Gastroesophageal sphincter (tissue), 4 donors: ENCODE measurements around the gene MMS22L. TPM values are rescaled to one million over a fixed set of nuclear protein-coding genes. Genes with fewer than 3 reads are reported as not detected.

ENCODE experiments used
- ATAC-seq: fragments of 150-250 bp; one replicate; pipeline ENCODE4 v1.9.1; 2016; ENCODE audit warnings: mild to moderate bottlenecking, moderate library complexity
- H3K27ac ChIP-seq, 4 donors: fragments of 200-600 bp; sonication (generic) in 3 of 4; 1 replicate in 3 of 4; 2 replicates in 1 of 4; pipeline ENCODE4 v1.5.1; 2016 to 2019
- H3K27me3 ChIP-seq: fragments of 200-600 bp; sonication (generic); one replicate; pipeline ENCODE4 v1.5.1; 2019
- H3K36me3 ChIP-seq, 2 donors: fragments of 200-600 bp; sonication (generic); one replicate each; pipeline ENCODE4 v1.5.1; 2019; ENCODE audit warnings: control low read depth in 1 of 2
- H3K4me1 ChIP-seq, 3 donors: fragments of 200-600 bp; sonication (generic); 1 replicate in 2 of 3; 2 replicates in 1 of 3; pipeline ENCODE4 v1.5.1; 2016 to 2019; ENCODE audit warnings: control low read depth in 2 of 3
- H3K4me3 ChIP-seq, 2 donors: fragments of 200-600 bp; sonication (generic); one replicate each; pipeline ENCODE4 v1.5.1; 2019; ENCODE audit warnings: mild to moderate bottlenecking in 1 of 2, moderate library complexity in 1 of 2
- H3K9me3 ChIP-seq, 3 donors: fragments of 200-600 bp; sonication (generic); one replicate each; pipeline ENCODE4 v1.5.1; 2017 to 2019; ENCODE audit warnings: control low read depth in 2 of 3
- EP300 ChIP-seq: sonication (generic); formaldehyde crosslinking; IDR thresholded peaks from one replicate; pipeline ENCODE4 v1.6.1; 2017; ENCODE audit warnings: antibody characterized with exemption, mild to moderate bottlenecking
- POLR2A ChIP-seq, 2 donors: fragments of 450-650 bp; IDR thresholded peaks; one replicate each; pipeline ENCODE4 v1.6.1; 2017; ENCODE audit warnings: antibody characterized with exemption in 2 of 2, mild to moderate bottlenecking in 2 of 2, moderate library complexity in 1 of 2
- POLR2AphosphoS5 ChIP-seq: sonication (generic); formaldehyde crosslinking; IDR thresholded peaks from one replicate; pipeline ENCODE4 v1.6.1; 2017; ENCODE audit warnings: antibody characterized with exemption
- WGBS, 2 donors: methylation state at CpG; one replicate each; pipeline ENCODE4 v1.1.5; 2018; ENCODE audit warnings: low coverage in 1 of 2; 5-methylcytosine and 5-hydroxymethylcytosine counted together
- total RNA-seq, 4 donors: library from RNA; depleted of rRNA; stranded (reverse); fragments of >200 nt; gene quantifications; one replicate each; pipeline ENCODE4 v1.1.0, GENCODE V29; 2016
- TF ChIP-seq, protein P1 (sequence below), 4 experiments: fragments of 200-600 bp in 2 of 4; fragments of 450-650 bp in 2 of 4; sonication (generic) in 1 of 4; IDR thresholded peaks; one replicate each; pipeline ENCODE4 v1.5.1; 2017 to 2019; ENCODE audit warnings: antibody characterized with exemption in 4 of 4, mild to moderate bottlenecking in 2 of 4, moderate library complexity in 2 of 4

The MMS22L gene
- total RNA-seq, 4 donors from 2014 or later, result 3.7 to 21.8 (median 4.3) TPM

DNA sequence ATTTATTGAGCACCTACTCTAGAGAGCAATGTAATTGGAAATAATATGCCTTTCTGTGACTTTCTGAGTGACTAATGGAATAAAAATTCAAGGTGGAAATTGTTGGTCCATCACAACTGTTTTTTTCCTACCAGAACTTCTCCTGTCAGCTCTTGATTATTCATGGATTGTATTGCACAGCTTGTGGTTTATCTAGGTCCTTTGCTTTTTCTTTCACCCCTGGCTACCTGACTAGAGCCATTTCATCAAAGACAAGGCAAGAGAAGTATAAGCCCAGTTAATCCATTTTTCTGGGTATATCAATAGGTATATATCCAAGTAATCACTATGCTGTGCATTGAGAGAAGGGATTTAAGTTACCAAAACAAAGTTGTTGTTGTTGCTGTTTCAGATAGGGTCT is 168.4 kb downstream of the MMS22L start:
- Histone ChIP-seq H3K4me1 (no peaks in the 10 kb centered on the region), H3K36me3 (no peaks in the 10 kb centered on the region), H3K4me3 (no peak overlapping the region), H3K27ac (no peak overlapping the region), H3K9me3 (peaks cover 0 to 19% (median 0%) of the 10 kb centered on the region in 3 donors), H3K27me3 (no peaks in the 10 kb centered on the region)
- no peak for ATAC-seq
- TF ChIP-seq EP300 (no peak), POLR2AphosphoS5 (no peak), POLR2A (IDR thresholded peaks at IDR 0.05) (no peak)
- TF ChIP-seq, protein P1, sequence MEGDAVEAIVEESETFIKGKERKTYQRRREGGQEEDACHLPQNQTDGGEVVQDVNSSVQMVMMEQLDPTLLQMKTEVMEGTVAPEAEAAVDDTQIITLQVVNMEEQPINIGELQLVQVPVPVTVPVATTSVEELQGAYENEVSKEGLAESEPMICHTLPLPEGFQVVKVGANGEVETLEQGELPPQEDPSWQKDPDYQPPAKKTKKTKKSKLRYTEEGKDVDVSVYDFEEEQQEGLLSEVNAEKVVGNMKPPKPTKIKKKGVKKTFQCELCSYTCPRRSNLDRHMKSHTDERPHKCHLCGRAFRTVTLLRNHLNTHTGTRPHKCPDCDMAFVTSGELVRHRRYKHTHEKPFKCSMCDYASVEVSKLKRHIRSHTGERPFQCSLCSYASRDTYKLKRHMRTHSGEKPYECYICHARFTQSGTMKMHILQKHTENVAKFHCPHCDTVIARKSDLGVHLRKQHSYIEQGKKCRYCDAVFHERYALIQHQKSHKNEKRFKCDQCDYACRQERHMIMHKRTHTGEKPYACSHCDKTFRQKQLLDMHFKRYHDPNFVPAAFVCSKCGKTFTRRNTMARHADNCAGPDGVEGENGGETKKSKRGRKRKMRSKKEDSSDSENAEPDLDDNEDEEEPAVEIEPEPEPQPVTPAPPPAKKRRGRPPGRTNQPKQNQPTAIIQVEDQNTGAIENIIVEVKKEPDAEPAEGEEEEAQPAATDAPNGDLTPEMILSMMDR (IDR thresholded peaks at IDR 0.05), result no peak

DNA sequence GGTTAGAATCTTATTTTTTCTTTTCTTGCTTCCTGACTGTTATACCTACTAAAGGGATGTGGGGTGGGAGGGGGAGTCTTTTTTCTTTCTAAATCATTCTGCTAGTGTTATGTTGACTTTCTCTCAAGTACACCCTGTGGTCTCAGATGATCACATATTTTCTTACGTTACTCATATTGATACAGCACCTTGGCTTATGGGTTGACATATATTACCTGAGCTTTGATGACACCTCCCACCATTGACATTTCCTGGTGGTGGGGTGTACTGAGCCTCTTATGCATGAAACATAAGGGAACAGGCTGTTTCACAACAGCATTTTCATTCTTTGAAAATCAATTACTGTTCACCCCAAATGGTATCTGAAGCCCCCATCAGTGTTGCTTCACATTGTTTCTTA is 169.8 kb downstream of the MMS22L start:
- H3K4me1 ChIP-seq, result no peaks in the 10 kb centered on the region
- 93% methylated on average over 1 of the region's 1 CpG; no CpG with 5 or more reads in 1 of the 2 donors for WGBS, 2 donors
- no peaks in the 10 kb centered on the region for H3K27me3 ChIP-seq
- H3K4me3 ChIP-seq, result no peak overlapping the region
- peaks cover 0 to 19% (median 0%) of the 10 kb centered on the region in 3 donors for H3K9me3 ChIP-seq
- H3K36me3 ChIP-seq, result no peaks in the 10 kb centered on the region
- TF ChIP-seq POLR2A (IDR thresholded peaks at IDR 0.05), result no peak
- no peak for TF ChIP-seq EP300
- TF ChIP-seq, protein P1 (IDR thresholded peaks at IDR 0.05), result no peak
- no peak for TF ChIP-seq POLR2AphosphoS5
- no peak overlapping the region for H3K27ac ChIP-seq
- ATAC-seq, result no peak

DNA sequence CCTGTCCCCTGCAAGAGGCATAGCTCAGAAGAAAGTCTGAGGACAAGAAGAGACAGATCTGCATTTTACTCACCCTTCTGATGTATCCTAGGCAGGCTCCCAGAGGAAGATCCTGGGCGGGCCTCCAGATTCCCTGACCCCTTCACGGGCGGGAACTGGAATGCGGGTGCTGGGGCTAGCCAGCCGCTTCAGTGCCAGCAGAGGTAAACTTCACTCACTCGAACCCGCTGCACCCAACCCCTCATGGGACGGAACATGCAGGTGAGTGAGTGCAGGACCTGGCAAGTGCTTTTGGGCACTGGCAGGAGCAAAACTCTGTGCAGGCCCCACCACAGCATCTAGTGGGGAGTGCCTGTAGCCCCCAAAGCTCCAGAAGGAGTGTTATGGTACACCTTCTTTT is 171.8 kb downstream of the MMS22L start:
- H3K27me3 ChIP-seq, result no peaks in the 10 kb centered on the region
- ATAC-seq, result no peak
- H3K36me3 ChIP-seq, result no peaks in the 10 kb centered on the region
- peaks cover 0 to 19% (median 0%) of the 10 kb centered on the region in 3 donors for H3K9me3 ChIP-seq
- no peak for TF ChIP-seq POLR2AphosphoS5
- no peak for TF ChIP-seq EP300
- TF ChIP-seq, protein P1 (IDR thresholded peaks at IDR 0.05), result no peak
- TF ChIP-seq POLR2A (IDR thresholded peaks at IDR 0.05), result no peak
- no CpG with 5 or more reads among the region's 8 CpGs for WGBS, 2 donors
- no peaks in the 10 kb centered on the region for H3K4me1 ChIP-seq
- no peak overlapping the region for H3K4me3 ChIP-seq
- no peak overlapping the region for H3K27ac ChIP-seq

DNA sequence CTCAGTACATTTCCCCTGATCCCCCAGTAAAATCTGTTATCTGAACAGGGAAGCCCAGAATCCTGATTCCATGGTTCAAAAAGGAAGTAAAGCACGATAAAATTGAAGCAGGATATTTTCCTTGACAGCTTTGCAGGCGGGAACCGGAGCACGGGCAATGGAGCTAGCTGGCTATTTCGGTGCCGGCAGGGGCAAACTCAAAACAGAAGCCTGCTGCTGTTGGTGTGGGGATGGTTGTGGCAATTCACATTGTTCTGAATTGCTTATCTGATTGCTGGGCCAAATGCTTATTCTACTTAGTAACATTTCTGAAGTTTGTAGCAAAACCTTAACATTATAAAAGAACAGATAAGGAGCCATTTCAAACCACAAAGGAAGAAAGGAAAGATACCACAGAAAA is 172.4 kb downstream of the MMS22L start:
- no peak for ATAC-seq
- Histone ChIP-seq H3K36me3 (no peaks in the 10 kb centered on the region), H3K27me3 (no peaks in the 10 kb centered on the region), H3K9me3 (peaks cover 0 to 19% (median 0%) of the 10 kb centered on the region in 3 donors), H3K27ac (no peak overlapping the region), H3K4me1 (no peaks in the 10 kb centered on the region), H3K4me3 (no peak overlapping the region)
- TF ChIP-seq POLR2A (IDR thresholded peaks at IDR 0.05) (no peak), POLR2AphosphoS5 (no peak), EP300 (no peak)
- TF ChIP-seq, protein P1 (IDR thresholded peaks at IDR 0.05), result no peak
- WGBS, 2 donors, result 52 to 70% methylated on average over 6 of the region's 6 CpGs

DNA sequence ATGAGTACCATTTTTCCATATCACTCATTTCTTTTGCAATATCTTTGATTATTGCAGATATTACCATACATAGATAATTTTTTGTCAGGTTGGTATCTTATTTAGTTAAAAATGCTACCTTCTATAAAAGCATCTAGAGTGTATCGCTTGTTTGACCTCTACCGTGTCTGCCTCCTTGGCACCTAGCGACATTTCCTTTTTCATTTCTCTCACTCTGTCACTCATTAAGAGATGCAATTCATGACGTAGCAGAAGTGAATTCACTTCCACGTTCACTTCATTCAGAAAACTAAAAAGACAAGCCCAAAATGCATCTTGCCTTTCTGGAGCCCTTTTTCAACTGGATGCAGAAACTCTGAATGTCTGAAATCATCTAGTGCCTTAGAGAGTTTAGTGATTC is 172.9 kb downstream of the MMS22L start:
- no peak for ATAC-seq
- Histone ChIP-seq H3K9me3 (peaks cover 0 to 19% (median 0%) of the 10 kb centered on the region in 3 donors), H3K4me1 (no peaks in the 10 kb centered on the region), H3K27me3 (no peaks in the 10 kb centered on the region), H3K4me3 (no peak overlapping the region), H3K36me3 (no peaks in the 10 kb centered on the region), H3K27ac (no peak overlapping the region)
- TF ChIP-seq EP300 (no peak), POLR2A (IDR thresholded peaks at IDR 0.05) (no peak), POLR2AphosphoS5 (no peak)
- TF ChIP-seq, protein P1 (IDR thresholded peaks at IDR 0.05), result no peak
- 47 to 64% methylated on average over 3 to 5 of the region's 5 CpGs for WGBS, 2 donors
